Measurements from ENCODE around the gene ANXA3. TPM values are rescaled to one million over a fixed set of nuclear protein-coding genes. Genes with fewer than 3 reads are reported as not detected.

The ANXA3 gene
- total RNA-seq, 4 donors from 2014 or later, result 45.7 to 84.9 (median 61.1) TPM

DNA sequence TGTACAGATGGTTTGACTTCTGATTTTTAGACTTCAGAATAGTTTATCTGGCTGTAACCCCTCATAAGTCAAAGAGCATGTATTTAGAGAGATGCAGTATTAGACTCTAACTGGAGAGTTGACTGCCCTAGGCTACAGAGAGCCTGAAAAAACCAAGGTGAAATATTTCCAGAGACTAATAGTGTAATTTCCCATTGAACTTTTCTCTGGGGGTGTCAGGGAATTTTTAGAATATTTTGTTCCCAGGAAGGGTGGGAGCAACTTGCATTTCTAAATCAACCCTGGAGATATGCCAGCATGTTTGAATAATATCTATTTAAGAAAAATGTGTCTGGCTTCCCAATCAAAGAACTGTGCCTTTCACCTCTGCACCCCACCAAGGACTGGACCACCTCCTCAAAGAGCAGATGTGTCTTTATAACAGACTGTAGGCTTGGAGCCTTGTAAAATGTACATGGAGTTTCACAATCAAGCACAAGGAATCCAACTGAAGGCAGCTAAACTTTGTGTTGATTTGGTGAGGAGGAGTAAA, 2.0 kb downstream of the ANXA3 start:
- Histone ChIP-seq H3K27me3 (peaks cover 0 to 21% (median 0%) of the 10 kb centered on the region in 4 donors), H3K4me3 (no peak overlapping the region), H3K27ac (no peak overlapping the region), H3K9me3 (no peaks in the 10 kb centered on the region), H3K4me1 (peaks cover 0 to 32% (median 6%) of the 10 kb centered on the region in 3 donors), H3K36me3 (peaks cover 0 to 5% (median 0%) of the 10 kb centered on the region in 3 donors)
- no peak for TF ChIP-seq POLR2A (IDR thresholded peaks at IDR 0.05)
- TF ChIP-seq, protein P1, sequence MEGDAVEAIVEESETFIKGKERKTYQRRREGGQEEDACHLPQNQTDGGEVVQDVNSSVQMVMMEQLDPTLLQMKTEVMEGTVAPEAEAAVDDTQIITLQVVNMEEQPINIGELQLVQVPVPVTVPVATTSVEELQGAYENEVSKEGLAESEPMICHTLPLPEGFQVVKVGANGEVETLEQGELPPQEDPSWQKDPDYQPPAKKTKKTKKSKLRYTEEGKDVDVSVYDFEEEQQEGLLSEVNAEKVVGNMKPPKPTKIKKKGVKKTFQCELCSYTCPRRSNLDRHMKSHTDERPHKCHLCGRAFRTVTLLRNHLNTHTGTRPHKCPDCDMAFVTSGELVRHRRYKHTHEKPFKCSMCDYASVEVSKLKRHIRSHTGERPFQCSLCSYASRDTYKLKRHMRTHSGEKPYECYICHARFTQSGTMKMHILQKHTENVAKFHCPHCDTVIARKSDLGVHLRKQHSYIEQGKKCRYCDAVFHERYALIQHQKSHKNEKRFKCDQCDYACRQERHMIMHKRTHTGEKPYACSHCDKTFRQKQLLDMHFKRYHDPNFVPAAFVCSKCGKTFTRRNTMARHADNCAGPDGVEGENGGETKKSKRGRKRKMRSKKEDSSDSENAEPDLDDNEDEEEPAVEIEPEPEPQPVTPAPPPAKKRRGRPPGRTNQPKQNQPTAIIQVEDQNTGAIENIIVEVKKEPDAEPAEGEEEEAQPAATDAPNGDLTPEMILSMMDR (IDR thresholded peaks at IDR 0.05), result no peak
- DNase-seq, result no peak
- intact Hi-C loops (cut with DNase I), result no loop called here

- Histone ChIP-seq H3K27me3 (peaks cover 0 to 5% (median 0%) of the 10 kb centered on the region in 4 donors), H3K9me3 (no peaks in the 10 kb centered on the region), H3K36me3 (peaks cover 0 to 5% (median 0%) of the 10 kb centered on the region in 3 donors), H3K27ac (peak overlapping the region in 1 of 4 donors; percentile 40), H3K4me1 (peaks cover 0 to 38% (median 6%) of the 10 kb centered on the region in 3 donors), H3K4me3 (no peak overlapping the region)
- DNase-seq, result no peak
- 64 to 79% methylated on average over 4 of the region's 4 CpGs for WGBS, 2 donors
- no peak for TF ChIP-seq POLR2A (IDR thresholded peaks at IDR 0.05)
- TF ChIP-seq, protein P1 (IDR thresholded peaks at IDR 0.05), result no peak
- intact Hi-C loops (cut with DNase I), result no loop called here
Observed at GRCh38 chr4:78556665-78557064, 5.1 kb downstream of the ANXA3 start.

DNA sequence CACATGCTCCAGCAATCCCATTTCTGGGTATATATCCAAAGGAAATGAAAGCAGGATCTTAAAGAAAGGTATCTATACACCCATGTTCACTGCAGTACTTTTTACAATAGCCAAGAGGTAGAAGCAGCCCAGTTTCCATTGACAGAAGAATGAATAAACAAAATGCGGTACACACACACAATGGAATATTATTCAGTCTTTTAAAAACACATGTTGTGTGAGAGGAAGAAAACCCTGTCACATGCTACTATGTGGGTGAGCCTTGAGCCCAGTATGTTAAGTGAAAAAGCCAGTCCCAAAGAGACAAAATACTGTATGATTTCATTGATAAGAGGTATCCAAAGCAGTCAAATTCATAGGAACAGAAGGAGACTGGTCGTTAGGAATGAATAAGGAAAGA, 6.3 kb downstream of the ANXA3 start:
- DNase-seq, result no peak
- peak overlapping the region in 2 of 4 donors; percentile 0 to 40 for H3K27ac ChIP-seq
- no peaks in the 10 kb centered on the region for H3K27me3 ChIP-seq
- intact Hi-C loops (cut with DNase I), result no loop called here
- no peak overlapping the region for H3K4me3 ChIP-seq
- WGBS, 2 donors, result 70 to 73% methylated on average over 2 of the region's 2 CpGs
- no peaks in the 10 kb centered on the region for H3K9me3 ChIP-seq
- H3K36me3 ChIP-seq, result peaks cover 0 to 5% (median 0%) of the 10 kb centered on the region in 3 donors
- H3K4me1 ChIP-seq, result peaks cover 0 to 34% (median 6%) of the 10 kb centered on the region in 3 donors
- TF ChIP-seq, protein P1 (IDR thresholded peaks at IDR 0.05), result no peak
- no peak for TF ChIP-seq POLR2A (IDR thresholded peaks at IDR 0.05)

- H3K9me3 ChIP-seq, result no peaks in the 10 kb centered on the region
- H3K36me3 ChIP-seq, result peaks cover 0 to 5% (median 0%) of the 10 kb centered on the region in 3 donors
- peak overlapping the region in 1 of 4 donors; percentile 40 for H3K27ac ChIP-seq
- peaks cover 0 to 28% (median under 1%) of the 10 kb centered on the region in 3 donors for H3K4me1 ChIP-seq
- no peak for DNase-seq
- intact Hi-C loops (cut with DNase I), result no loop called here
- WGBS, 2 donors, result 50% methylated on average over 1 of the region's 1 CpG
- H3K4me3 ChIP-seq, result no peak overlapping the region
- TF ChIP-seq POLR2A (IDR thresholded peaks at IDR 0.05), result no peak
- TF ChIP-seq, protein P1 (IDR thresholded peaks at IDR 0.05), result no peak
- H3K27me3 ChIP-seq, result no peaks in the 10 kb centered on the region
Observed at GRCh38 chr4:78558410-78558809, 6.8 kb downstream of the ANXA3 start.

DNA sequence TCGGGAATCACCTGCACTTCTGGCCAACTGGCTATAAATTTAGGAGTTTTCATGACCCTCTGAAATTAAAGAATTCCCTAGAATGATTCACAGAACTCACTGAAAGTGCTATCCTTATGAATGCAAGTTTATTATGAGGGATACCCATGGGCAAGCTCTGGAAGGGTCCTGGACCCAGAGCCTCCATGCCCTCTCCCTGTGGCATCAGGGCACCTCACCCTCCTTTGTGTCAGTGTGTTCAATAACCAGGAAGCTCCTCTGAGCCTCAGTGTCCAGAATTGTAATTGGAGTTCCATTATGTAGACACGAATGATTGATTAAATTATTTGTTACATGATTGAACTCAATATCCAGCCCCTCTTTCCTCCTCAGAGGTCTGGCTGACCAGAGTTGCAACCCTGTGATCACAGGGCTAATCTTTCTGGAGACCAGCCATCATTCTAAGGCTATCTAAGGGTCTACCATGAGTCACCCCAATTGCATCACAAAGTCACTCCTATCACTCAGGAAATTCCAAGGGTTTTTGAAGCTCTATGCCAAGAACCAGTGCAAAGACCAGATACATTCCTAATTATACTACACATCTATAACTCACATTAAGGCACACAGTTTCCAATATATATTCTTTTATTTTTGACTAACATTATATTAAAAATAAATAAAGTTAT, 8.9 kb downstream of the ANXA3 start:
- H3K36me3 ChIP-seq, result no peaks in the 10 kb centered on the region
- intact Hi-C loops (cut with DNase I), result no loop called here
- DNase-seq, result no peak
- H3K27me3 ChIP-seq, result no peaks in the 10 kb centered on the region
- 67 to 78% methylated on average over 2 of the region's 2 CpGs for WGBS, 2 donors
- H3K9me3 ChIP-seq, result no peaks in the 10 kb centered on the region
- H3K4me1 ChIP-seq, result peaks cover 0 to 34% (median 0%) of the 10 kb centered on the region in 3 donors
- H3K4me3 ChIP-seq, result no peak overlapping the region
- TF ChIP-seq POLR2A (IDR thresholded peaks at IDR 0.05), result no peak
- TF ChIP-seq, protein P1 (IDR thresholded peaks at IDR 0.05), result no peak
- H3K27ac ChIP-seq, result no peak overlapping the region

Data from esophagus squamous epithelium (tissue), 5 donors.